BLaER1 treated with 17β-estradiol and CSF1 and Interleukin-3, amounts not matched to agents 10 nM and 100 nM (cell line): ENCODE data around the gene ELMO1.

Experiments used
- H3K27ac ChIP-seq, 11 experiments: shearing (Covaris generic); formaldehyde crosslinking; 2 replicates each; pipeline ENCODE4 v1.8.1; 2022
- H3K27me3 ChIP-seq, 11 experiments: shearing (Covaris generic); formaldehyde crosslinking; 2 replicates each; pipeline ENCODE4 v1.8.1; 2022
- H3K36me3 ChIP-seq, 11 experiments: shearing (Covaris generic); formaldehyde crosslinking; 2 replicates each; pipeline ENCODE4 v1.8.1; 2022
- H3K4me1 ChIP-seq, 10 experiments: shearing (Covaris generic); formaldehyde crosslinking; 2 replicates each; pipeline ENCODE4 v1.8.1; 2022
- H3K4me2 ChIP-seq, 11 experiments: shearing (Covaris generic); formaldehyde crosslinking; 2 replicates each; pipeline ENCODE4 v1.8.1; 2022
- H3K4me3 ChIP-seq, 10 experiments: shearing (Covaris generic); formaldehyde crosslinking; 2 replicates each; pipeline ENCODE4 v1.8.1; 2022
- H3K9ac ChIP-seq, 11 experiments: shearing (Covaris generic); formaldehyde crosslinking; 2 replicates each; pipeline ENCODE4 v1.8.1; 2022
- H3K9me3 ChIP-seq, 11 experiments: shearing (Covaris generic); formaldehyde crosslinking; replicated peaks in 1 of 11; 2 replicates each; pipeline ENCODE4 v1.8.1; 2022
- H4K20me1 ChIP-seq, 11 experiments: shearing (Covaris generic); formaldehyde crosslinking; 2 replicates each; pipeline ENCODE4 v1.8.1; 2022
- Cebpa-rat ChIP-seq, 11 experiments: shearing (Covaris generic); IDR thresholded peaks; 2 replicates each; pipeline ENCODE4 v1.8.1; 2022

The ELMO1 gene

DNA sequence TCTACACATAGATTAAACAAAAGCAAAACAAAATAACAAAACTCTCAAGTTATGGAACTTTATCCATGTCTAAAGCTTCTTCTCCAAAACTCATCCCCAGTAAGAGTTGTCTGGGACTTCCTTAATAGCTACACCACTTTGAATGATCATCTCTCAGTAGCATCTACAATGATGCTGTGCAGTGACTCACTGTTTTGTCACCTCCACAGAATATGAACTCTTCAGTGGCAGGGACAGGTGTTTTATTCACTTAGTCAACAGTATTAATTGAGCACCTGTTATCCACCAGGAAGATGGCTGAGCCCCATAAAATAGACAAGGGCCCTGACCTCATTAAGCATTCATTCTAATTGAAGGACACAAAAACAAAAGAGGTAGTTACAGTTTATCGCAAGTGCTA lies 350.7 kb downstream of the ELMO1 start:
- no peak overlapping the region for H3K9ac ChIP-seq
- H3K9me3 ChIP-seq = peaks cover 0 to 6% (median 0%) of the 10 kb centered on the region in 11 experiments; a peak in 3 of 22 replicates
- H3K27ac ChIP-seq = no peak overlapping the region
- TF ChIP-seq Cebpa-rat (IDR thresholded peaks at IDR 0.05) = no peak
- no peak overlapping the region for H3K4me3 ChIP-seq
- peaks cover 33 to 45% (median 37%) of the 10 kb centered on the region in 11 experiments for H3K36me3 ChIP-seq
- H4K20me1 ChIP-seq = peaks cover 0 to 11% (median 0%) of the 10 kb centered on the region in 11 experiments; a peak in 5 of 22 replicates
- H3K27me3 ChIP-seq = no peaks in the 10 kb centered on the region
- H3K4me2 ChIP-seq = no peak overlapping the region
- H3K4me1 ChIP-seq = peaks cover 0 to 6% (median 0%) of the 10 kb centered on the region in 10 experiments; a peak in 4 of 20 replicates

DNA sequence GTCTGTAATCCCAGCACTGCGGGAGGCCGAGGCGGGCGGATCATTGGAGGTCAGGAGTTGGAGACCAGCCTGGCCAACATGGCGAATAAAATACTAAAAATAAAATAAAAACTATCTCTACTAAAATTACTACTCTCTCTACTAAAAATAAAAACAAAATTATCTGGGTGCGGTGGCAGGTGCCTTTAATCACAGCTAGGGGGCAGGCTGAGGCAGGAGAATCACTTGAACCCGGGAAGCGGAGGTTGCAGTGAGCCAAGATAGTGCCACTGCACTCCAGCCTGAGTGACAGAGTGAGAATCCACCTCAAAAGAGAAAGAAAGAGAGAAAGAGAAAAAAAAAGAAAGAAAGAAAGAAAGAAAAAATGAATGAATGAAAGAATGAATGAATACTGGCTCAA lies 351.4 kb downstream of the ELMO1 start:
- TF ChIP-seq Cebpa-rat (IDR thresholded peaks at IDR 0.05) = no peak
- Histone ChIP-seq H3K36me3 (peaks cover 33 to 50% (median 41%) of the 10 kb centered on the region in 11 experiments), H3K9ac (no peak overlapping the region), H3K4me1 (peaks cover 0 to 6% (median 0%) of the 10 kb centered on the region in 10 experiments; a peak in 4 of 20 replicates), H3K9me3 (peaks cover 0 to 9% (median 6%) of the 10 kb centered on the region in 11 experiments; a peak in 11 of 22 replicates), H4K20me1 (peaks cover 0 to 9% (median 0%) of the 10 kb centered on the region in 11 experiments; a peak in 5 of 22 replicates), H3K4me2 (no peak overlapping the region), H3K27ac (no peak overlapping the region), H3K4me3 (no peak overlapping the region), H3K27me3 (no peaks in the 10 kb centered on the region)

DNA sequence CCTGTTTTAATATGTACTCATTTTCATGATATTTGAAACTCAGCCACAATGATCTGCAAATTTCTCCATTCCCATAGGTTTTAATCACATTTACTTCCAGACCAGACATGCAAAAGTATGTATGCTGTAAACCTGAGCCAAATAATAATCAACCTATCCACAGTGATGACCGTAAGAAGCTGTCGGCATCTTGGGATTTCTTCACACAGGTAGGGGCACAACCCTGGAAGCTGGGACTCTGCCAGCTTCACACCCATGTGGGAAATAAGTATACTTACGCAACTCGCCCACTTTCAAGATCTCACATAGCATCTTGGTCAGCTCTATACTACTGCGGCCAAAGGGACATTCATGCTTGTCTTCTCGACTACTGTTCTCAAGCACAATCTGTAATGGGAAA lies 352.3 kb downstream of the ELMO1 start:
- H3K4me1 ChIP-seq = peaks cover 0 to 6% (median 0%) of the 10 kb centered on the region in 10 experiments; a peak in 4 of 20 replicates
- peaks cover 33 to 59% (median 49%) of the 10 kb centered on the region in 11 experiments for H3K36me3 ChIP-seq
- no peak for TF ChIP-seq Cebpa-rat (IDR thresholded peaks at IDR 0.05)
- H3K27ac ChIP-seq = no peak overlapping the region
- no peaks in the 10 kb centered on the region for H3K27me3 ChIP-seq
- no peak overlapping the region for H3K4me3 ChIP-seq
- H4K20me1 ChIP-seq = peaks cover 0 to 4% (median 0%) of the 10 kb centered on the region in 11 experiments; a peak in 4 of 22 replicates
- H3K9ac ChIP-seq = no peak overlapping the region
- H3K9me3 ChIP-seq = peaks cover 0 to 18% (median 15%) of the 10 kb centered on the region in 11 experiments; a peak in 19 of 22 replicates
- H3K4me2 ChIP-seq = no peak overlapping the region

- Histone ChIP-seq H3K36me3 (peaks cover 33 to 68% (median 54%) of the 10 kb centered on the region in 11 experiments), H3K9me3 (peaks cover 0 to 22% (median 17%) of the 10 kb centered on the region in 11 experiments; a peak in 19 of 22 replicates), H3K27ac (no peak overlapping the region), H3K9ac (no peak overlapping the region), H3K4me1 (peaks cover 0 to 6% (median 0%) of the 10 kb centered on the region in 10 experiments; a peak in 2 of 20 replicates), H4K20me1 (no peaks in the 10 kb centered on the region; a peak in 1 of 22 replicates), H3K4me2 (no peak overlapping the region), H3K4me3 (no peak overlapping the region), H3K27me3 (no peaks in the 10 kb centered on the region)
- no peak for TF ChIP-seq Cebpa-rat (IDR thresholded peaks at IDR 0.05)
These were observed 353.5 kb downstream of the ELMO1 start for GRCh38 chr7:37095122-37095521.

DNA sequence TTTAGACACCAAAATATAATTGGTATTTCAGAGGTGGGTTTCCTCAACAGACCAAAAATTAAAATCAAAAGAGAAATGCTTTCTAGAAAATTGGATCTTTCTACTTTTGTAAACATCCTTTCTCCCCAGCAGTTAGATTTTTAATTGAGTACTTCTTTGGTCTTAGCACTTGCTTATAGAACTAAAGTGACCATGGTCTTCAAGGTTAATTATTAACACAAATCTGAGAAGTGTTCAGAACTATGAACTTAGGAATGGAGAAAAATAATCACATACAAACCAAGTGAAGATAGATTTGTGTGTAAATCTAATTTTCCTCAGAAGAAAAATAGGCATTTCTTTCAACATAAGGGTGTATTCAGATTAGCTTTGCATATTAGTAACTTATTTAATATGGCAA lies 355.4 kb downstream of the ELMO1 start:
- no peaks in the 10 kb centered on the region for H4K20me1 ChIP-seq
- H3K4me3 ChIP-seq = no peak overlapping the region
- H3K36me3 ChIP-seq = peaks cover 33 to 68% (median 55%) of the 10 kb centered on the region in 11 experiments
- TF ChIP-seq Cebpa-rat (IDR thresholded peaks at IDR 0.05) = no peak
- no peaks in the 10 kb centered on the region for H3K27me3 ChIP-seq
- peaks cover 0 to 22% (median 17%) of the 10 kb centered on the region in 11 experiments; a peak in 19 of 22 replicates for H3K9me3 ChIP-seq
- H3K27ac ChIP-seq = no peak overlapping the region
- peaks cover 0 to 6% (median 0%) of the 10 kb centered on the region in 10 experiments; a peak in 2 of 20 replicates for H3K4me1 ChIP-seq
- H3K9ac ChIP-seq = no peak overlapping the region
- H3K4me2 ChIP-seq = no peak overlapping the region

DNA sequence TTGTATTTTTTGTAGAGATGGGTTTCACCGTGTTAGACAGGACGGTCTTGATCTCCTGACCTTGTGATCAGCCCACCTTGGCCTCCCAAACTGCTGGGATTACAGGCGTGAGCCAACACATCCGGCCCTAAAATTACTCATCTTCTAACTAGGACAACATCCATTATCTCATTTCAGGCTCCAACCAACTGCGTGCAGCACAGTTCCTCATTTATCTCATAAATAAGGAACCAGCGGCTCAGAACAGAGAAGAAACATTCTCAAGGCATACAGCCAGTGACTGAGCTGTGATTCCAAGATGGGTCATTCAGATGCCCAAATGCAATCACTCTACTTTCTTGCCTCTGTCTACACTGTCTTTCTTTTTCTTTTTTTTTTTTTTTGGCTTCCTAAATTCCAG lies 356.1 kb downstream of the ELMO1 start:
- peak overlapping the region in 1 of 11 experiments; percentile 27; a peak in 1 of 22 replicates for H3K4me2 ChIP-seq
- H3K4me1 ChIP-seq = peaks cover 0 to 6% (median 0%) of the 10 kb centered on the region in 10 experiments; a peak in 2 of 20 replicates
- no peaks in the 10 kb centered on the region for H4K20me1 ChIP-seq
- H3K27me3 ChIP-seq = no peaks in the 10 kb centered on the region
- no peak overlapping the region for H3K27ac ChIP-seq
- no peak overlapping the region for H3K9ac ChIP-seq
- no peak for TF ChIP-seq Cebpa-rat (IDR thresholded peaks at IDR 0.05)
- H3K4me3 ChIP-seq = no peak overlapping the region
- H3K9me3 ChIP-seq = peaks cover 0 to 22% (median 17%) of the 10 kb centered on the region in 11 experiments; a peak in 19 of 22 replicates
- peaks cover 33 to 68% (median 55%) of the 10 kb centered on the region in 11 experiments for H3K36me3 ChIP-seq

GRCh38 chr7:37089972-37090371 lies 358.7 kb downstream of the ELMO1 start:
- Histone ChIP-seq H3K4me1 (peaks cover under 1 to 7% (median 2%) of the 10 kb centered on the region in 10 experiments; a peak in 14 of 20 replicates), H3K9ac (no peak overlapping the region), H3K27ac (no peak overlapping the region), H3K4me2 (no peak overlapping the region), H3K36me3 (peaks cover 12 to 53% (median 34%) of the 10 kb centered on the region in 11 experiments), H3K9me3 (peaks cover 0 to 22% (median 17%) of the 10 kb centered on the region in 11 experiments; a peak in 19 of 22 replicates), H3K27me3 (no peaks in the 10 kb centered on the region), H3K4me3 (no peak overlapping the region), H4K20me1 (no peaks in the 10 kb centered on the region)
- TF ChIP-seq Cebpa-rat (IDR thresholded peaks at IDR 0.05) = no peak

DNA sequence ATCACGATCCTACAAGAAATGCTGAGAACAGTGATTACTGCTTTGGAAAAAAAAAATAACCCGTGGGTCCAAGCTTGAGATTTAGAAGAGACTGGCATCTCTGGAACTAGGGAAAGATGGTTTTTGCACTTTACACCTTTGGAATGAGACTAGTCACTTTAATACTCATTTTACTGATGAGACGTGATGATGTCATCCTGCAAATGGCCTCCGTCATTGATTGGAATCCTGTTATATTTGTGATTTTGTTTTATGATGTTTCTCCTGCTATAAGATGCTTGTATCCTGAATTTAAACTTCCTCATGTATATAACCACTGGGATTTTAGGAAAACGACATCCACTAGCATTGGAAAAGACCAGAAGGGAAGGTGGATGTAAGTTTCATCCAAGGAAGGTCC lies 363.1 kb downstream of the ELMO1 start:
- Histone ChIP-seq H3K9me3 (no peaks in the 10 kb centered on the region), H3K4me2 (no peak overlapping the region)
- no peak for TF ChIP-seq Cebpa-rat (IDR thresholded peaks at IDR 0.05)

DNA sequence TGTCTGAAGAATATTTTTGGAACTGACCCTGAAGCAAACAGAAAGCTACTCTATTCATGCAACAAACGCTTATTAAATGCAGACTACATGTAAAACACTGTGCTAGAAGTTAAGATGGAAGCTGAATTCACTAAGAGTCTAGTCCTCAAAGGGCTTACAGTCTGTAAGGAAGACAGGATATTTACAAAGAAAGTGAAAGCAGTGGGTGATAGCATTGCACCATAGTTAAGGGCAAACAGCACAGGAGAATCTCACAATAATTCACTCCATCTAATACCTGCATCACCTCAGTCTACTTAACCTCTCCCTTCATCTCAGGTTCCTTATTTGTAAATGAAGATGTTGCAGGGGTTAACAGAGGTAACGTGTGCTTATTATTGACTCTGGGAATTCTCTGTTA lies 364.4 kb downstream of the ELMO1 start:
- TF ChIP-seq Cebpa-rat (IDR thresholded peaks at IDR 0.05) = no peak
- Histone ChIP-seq H3K36me3 (peaks cover 0 to 30% (median 6%) of the 10 kb centered on the region in 11 experiments; a peak in 9 of 22 replicates), H3K9ac (0 out of 22 replicates have a peak overlapping the region, but pooled peaks of 1 of the 11 experiments have one; percentile 35), H3K27ac (peak overlapping the region in 5 of 11 experiments; percentile 7 to 65 (median 38); a peak in 5 of 22 replicates), H3K4me3 (no peak overlapping the region), H3K4me1 (peaks cover 15 to 44% (median 29%) of the 10 kb centered on the region in 10 experiments), H4K20me1 (peaks cover 0 to 6% (median 0%) of the 10 kb centered on the region in 11 experiments; a peak in 2 of 22 replicates), H3K27me3 (no peaks in the 10 kb centered on the region), H3K4me2 (peak overlapping the region in 9 of 11 experiments; percentile 27 to 76 (median 58); a peak in 17 of 22 replicates), H3K9me3 (no peaks in the 10 kb centered on the region)

More for the DNA sequence above, 363.1 kb downstream of the ELMO1 start:
- H3K27ac ChIP-seq = no peak overlapping the region
- H3K4me1 ChIP-seq = peaks cover 15 to 44% (median 29%) of the 10 kb centered on the region in 10 experiments
- H3K9ac ChIP-seq = no peak overlapping the region
- no peak overlapping the region for H3K4me3 ChIP-seq
- H4K20me1 ChIP-seq = peaks cover 0 to 6% (median 0%) of the 10 kb centered on the region in 11 experiments; a peak in 2 of 22 replicates
- peaks cover 0 to 37% (median 8%) of the 10 kb centered on the region in 11 experiments; a peak in 10 of 22 replicates for H3K36me3 ChIP-seq
- H3K27me3 ChIP-seq = no peaks in the 10 kb centered on the region
